ENCODE data around the gene ABL1.

The ABL1 gene

DNA sequence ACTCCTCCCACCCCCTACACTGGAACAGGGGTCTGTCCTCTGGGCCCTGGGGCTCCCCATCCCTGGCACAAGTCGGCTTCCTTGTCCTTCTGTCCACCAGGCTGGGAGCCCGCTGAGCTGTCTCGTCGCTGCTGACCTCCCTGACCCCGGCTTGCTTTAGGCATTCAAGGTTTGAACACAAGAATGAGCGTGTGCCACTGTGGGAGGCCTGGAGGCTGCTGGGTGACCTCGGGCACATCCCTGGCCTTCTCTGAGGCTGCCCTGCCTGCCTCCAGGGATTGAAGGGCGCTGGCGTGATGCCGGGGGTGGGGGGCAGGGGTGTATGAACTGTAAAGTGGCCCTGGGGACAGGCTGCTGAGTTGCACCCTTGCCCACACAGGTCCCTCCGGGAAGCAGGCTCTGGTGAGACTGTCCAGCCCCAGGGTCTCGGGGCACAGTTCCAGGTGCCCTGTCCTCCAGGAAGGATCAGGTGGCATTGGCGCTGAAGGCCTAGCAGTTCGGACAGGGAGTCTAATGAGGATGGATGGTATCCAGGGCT, 85.8 kb downstream of the ABL1 start:
- DNase-seq, result no peak

DNA sequence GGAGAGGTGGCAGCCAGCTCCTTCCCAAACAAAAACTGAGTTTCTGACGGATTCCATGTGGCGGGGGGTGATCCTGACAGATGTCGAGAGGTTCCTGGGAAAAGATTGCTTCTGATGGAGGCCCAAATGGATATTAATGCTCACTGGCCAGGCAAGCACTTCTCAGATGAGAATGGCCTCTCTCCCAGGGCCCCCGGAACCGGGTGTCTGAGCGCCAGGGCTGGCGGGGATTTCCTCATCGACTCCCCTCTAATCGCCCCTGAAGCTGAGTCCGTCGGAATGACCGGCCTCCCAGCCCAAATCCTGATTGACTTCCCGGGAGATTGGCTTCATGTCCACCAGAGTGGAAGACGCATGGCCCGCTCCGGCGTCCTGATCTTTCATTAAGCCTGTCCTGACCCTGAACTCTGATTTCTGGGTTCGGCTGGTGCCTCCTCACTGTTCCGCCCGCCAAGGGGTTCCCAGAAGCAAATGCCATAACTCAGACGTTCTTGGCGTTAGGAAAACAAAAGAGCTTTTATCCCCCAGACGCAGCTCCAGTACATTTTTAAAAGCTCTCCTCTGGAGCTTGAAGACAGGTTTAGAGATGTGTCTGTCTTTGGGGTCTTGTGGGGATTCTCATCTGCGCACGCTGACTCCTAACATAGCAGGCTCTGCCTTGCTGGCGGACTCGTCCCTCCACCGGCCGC, 86.4 kb downstream of the ABL1 start:
- DNase-seq, result no peak

DNA sequence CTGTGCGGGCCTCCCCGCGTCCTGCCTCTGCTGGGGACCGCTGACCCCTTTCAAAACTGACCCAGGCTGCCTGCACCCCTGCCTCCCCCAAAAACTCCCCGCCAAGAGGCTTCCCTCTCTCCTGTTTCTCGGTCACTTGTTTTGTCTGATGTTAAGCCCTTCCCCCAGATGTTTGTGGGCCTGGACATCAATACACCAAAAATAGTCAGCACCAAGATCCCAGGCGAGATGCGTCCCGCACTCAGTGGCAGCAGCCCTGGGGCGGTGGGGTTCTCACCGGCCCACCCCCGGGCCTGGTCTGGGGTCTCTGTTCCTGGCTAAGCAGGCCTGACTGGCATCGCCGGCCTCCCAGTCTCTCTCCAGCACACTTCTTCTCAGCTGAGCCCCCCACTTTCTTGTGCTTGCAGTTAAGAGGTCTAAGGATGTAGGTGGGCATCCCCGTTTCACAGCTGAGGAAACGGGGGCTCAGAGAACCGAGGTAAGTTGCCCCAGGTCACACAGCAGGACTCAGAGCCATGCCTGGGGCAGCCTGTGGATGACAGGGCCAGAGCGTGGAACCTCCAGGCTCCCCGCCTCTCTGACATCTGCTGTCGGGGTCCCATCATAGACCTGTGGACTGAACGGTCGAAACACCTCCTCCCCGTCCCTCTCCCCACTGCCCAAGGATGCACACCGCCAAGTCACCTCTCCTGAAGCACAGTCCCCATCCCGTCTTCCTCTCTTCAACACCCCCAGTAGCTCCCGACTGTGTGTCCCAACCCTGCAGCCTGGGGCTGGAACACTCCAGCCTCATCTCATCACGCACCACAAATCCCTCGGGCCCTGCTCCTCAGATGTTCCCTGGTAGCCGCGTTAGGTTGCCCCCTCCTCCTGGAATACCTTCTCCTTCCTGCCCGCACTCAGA, 87.2 kb downstream of the ABL1 start:
- DNase-seq, result no peak

DNA sequence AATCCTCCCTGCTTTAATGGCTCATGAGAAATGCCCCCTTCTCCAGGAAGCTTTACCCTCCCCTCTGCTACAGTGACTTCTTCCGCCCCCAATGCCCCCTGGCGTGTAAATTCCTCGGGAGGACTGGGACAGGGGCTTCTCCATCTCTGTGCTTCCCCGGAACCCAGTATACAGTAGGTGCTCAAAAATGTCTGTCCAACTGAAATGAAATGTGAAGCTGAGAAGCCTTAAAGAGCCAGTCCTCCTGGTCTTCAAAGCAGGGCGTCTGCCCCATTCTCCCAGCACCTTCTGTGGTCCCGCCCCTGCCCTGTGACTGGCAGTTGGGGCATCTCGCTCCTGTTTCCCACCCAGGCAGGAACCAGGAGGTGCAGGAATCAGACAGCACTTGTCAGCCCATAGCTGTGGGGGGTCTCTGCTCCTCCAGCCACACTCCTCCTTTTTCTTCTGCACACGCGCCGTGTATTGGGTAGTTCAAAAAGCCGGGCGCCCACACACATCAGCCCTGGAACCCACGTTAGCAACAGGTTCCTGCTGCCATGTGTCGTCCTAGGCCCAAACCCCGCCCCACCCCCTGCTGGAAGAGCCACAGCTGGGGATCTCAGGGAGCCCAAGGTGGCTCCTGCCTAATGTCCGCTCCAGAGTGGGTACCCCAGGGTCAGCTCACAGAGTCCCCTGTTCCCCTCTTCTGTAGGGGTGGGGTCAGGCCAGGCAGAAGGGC, 88.0 kb downstream of the ABL1 start:
- DNase-seq, result no peak

DNA sequence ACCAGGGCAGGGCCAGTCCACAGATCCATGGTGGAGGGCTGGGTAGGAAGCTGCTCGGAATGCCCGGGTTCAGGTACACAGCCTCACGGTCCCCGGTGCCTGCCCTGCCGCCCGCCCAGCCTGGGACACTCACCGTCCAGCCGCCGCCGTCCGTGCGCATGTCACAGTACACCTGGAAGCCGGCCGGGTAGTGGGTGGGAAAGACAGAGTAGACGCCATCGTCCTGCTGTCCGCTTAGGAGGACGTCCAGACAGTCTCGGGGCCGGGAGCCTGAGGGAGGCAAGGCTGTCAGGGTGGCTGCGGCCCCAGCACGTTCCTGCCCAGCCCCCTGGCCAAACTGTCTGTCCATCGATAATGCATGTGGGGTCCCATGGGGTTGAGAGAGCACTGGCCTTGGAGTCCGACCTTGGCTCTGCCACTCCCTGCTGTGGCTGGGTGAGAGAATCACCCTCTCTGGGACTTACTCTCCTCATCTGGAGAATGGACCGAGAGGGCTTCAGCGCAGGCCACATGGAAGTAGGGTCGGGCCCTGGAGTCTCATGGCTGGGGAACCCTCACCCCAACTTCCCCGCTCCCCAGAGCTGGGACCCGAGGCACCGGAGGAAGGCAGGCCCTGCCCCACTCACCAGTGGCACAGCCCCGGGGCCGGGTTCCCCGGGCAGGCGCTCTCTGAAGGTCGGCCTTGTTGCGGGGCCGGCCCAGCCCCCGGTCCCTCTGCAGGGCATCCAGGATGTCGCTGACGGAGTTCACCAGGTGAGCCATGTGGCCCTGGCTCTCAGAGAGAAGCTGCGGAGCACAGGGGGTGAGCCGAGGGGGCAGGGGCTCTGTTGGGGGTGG, 88.8 kb downstream of the ABL1 start:
- no peak for DNase-seq

DNA sequence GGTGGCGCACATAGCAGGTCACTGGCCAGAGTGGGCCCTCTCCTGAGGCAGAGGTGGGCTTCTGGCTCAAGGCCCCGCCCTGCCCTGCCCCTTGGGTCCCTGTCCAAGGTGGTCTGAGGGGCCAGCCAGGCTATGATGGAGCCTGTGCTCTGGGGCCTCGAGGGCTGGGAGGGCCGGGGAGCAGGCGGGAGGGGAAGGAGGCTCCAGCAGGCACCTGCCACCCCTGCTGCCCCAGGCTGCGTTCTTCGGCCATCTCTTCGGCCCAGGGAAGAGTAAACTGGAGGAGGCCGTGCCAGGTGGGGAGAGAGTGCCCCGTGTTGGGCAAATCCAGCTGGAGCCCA, 89.4 kb downstream of the ABL1 start:
- DNase-seq, result no peak

DNA sequence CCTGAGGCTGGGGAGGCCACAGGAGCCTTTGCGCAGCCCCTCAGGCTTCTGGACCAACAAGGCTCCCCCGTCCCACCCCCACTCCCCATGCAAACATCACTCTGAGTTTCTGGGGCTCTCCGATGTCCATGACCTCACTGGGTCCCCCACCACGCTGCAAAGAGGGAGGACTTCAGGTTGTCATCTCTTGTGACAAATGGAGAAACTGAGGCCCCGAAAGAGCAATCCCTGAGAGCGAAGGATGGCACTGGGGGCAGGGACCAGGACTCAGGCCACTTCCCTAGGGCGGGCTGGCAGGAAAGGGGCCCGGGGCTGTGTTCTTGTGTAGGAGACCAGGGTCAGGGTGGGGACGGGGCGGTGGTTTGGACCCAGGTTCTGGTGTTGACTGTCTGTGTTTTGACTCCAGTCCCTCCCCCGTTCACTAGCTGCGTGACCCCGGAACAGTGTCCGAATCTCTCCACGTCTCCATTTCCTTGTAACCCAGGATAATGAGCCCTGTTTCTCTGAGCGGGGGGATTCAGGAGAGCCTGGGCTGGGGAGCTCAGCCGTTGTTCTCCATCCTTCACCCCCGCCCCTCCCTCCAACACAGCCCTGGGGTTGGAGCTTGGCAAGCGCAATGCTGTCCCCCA, 90.1 kb downstream of the ABL1 start:
- DNase-seq, result no peak

DNA sequence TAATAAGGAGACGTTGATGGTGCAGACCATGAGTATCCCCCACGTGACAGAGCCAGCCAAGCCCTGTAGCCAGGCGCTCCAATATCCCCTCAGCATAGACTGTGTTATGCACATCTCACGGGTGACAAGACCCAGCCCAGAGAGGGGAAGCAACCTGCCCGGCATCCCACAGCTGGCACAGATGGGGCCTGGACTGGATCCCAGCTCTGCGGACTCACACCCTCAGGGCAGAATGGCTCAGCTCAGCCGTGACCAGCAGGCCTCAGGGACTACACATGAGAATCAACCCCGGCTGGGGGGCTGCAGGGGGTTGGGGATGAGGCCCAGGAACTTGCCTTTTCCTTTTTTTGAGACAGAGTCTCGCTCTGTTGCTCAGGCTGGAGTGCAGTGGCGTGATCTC, 92.3 kb downstream of the ABL1 start:
- DNase-seq, result no peak

DNA sequence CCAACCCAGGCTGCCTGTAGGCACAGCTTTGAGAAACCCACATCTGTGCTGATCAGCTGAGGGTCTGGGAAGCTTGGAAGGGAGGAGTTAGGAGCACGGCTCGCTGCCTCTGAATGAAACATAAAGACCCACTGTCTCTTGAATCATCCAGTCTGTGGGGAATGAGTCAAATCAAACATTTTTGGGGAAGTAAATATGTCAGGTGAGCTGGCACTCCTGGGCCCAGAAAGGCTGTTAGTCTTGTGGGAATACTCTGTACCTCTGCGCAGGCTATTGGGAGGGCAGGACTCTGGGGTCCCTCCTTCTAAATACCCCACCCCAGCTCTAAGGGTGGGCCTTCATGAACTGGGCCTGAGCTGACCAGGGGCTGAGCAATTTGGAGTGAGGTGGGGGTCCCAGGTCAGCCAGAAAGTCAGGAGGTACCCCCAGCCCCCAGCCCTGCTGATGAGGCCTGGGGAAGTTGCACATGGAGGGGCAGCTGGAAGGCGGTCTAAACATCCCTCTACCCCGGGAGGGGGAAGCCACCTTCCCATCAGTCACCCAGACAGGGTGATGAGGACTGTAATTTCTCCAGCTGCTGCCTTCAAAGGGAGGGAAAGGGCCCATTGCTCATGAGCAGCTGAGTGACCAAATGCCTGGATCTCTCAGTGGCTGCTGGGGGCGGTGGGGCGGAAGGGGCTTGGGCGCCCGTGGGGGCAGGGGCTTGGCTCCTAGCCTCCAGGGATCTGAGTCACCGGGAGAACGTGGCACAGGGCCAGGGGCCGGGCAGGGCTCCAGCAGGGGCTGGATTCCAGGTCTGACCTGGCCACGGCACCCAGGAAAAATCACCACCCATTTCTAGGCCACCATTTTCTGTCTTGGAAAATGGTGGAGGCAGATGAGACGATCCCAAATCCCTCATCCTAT, 93.2 kb downstream of the ABL1 start:
- DNase-seq, result no peak

DNA sequence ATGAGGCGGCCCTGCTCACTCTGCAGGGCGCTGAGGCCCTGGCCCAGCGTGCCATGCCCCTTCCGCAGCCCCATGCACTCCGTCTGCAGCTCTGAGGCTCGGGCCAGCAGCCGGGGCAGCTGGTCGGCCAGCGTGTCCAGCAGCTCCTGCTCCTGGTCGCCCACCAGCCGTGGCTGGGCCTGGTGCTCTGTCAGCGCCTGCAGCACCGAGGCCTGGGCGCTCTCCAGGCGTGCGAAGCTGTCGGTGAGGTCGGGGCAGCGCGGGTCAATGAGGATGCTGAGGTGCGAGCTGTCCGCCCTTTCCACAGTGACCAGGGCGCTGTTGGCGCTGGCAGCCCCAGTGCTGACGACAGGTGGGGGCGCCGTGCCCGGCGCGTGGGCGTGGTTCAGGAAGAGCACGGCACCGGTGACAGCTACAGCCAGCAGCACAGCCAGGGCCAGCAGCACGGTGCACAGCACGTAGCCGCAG, 94.6 kb downstream of the ABL1 start:
- no peak for DNase-seq

DNA sequence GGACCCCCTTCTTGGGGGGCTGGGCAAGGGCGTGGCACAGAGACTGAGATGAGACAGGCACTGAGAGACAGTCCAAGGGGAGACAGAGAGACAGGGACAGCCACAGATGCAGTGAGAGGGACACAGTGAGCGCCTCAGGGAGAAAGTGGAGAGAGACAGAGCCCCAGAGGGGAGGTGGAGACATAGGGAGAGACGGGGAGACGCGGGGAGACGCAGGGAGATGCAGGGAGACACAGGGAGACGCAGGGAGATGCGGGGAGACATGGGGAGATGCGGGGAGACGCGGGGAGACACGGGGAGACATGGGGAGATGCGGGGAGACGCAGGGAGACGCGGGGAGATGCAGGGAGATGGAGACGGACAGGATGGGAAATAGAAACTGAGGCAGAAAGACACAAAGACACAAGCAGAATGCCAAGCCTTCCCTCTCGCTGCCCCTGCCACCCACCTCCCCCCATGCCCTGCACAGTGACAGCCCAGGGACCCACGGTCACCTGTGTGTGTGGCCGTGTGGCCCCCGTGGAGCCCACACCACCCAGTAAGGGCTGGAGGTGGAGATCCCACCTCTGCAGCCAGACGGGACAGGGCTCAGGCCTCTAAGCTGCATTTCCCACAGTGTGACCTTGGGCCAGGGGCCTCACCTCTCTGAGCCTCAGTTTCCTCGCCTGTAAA, 95.2 kb downstream of the ABL1 start:
- no peak for DNase-seq

DNA sequence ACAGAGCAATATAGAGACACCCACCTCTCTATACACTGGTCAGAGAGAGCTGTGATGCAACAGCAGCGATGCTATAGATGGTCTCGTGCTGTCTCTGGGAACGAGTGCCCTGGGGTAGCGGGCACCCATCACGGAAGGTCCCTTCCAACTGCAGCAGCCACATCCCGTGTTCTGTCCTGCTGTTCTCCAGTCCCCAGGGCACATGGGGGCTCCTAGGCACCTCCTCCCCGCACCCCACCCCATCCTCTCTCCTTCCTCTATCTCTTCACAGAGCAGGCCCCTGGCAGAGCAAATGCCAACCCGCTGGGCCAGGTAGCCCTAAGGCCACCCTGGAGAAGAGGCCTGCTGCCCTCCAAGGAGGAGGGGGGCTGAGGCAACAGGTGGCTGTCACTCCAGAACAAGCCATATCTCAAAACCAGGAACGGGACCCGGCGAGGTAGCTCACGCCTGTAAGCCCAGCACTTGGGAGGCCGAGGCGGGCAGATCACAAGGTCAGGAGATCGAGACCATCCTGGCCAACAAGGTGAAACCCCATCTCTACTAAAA, 95.8 kb downstream of the ABL1 start:
- no peak for DNase-seq

DNA sequence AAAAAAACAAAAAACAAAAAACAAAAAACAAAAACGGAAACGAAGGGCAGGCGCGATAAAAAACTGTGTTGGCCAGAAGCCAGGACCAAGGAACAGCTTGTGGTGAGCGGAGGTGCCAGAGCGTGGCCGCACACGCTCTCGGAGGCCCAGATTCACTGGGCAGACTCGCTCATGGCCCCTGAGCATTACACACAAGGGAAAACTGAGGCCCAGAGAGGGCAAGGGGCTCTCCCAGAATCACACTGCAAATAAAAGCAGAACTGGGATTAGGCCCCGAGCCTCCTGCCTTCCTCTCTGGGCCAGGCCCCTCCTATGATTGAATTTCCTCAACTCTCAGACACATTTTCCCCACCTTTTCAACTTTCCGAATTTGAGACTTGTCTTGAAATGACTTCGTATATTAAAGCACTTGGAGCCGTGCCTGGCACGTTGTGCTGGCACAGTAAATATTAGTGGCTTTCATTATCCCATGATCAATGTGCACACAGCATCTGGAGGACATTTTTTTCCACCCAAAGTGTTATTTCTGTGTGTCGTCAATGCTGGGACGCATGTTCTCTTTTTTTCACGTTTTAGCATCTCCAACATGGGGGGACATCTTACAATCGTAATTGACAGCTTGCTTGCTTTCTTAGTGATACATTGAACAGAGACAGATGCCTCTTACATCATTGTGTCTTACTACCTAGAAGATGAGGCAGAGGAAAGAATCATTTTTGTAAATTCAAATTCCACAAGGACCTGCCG, 96.6 kb downstream of the ABL1 start:
- no peak for DNase-seq

DNA sequence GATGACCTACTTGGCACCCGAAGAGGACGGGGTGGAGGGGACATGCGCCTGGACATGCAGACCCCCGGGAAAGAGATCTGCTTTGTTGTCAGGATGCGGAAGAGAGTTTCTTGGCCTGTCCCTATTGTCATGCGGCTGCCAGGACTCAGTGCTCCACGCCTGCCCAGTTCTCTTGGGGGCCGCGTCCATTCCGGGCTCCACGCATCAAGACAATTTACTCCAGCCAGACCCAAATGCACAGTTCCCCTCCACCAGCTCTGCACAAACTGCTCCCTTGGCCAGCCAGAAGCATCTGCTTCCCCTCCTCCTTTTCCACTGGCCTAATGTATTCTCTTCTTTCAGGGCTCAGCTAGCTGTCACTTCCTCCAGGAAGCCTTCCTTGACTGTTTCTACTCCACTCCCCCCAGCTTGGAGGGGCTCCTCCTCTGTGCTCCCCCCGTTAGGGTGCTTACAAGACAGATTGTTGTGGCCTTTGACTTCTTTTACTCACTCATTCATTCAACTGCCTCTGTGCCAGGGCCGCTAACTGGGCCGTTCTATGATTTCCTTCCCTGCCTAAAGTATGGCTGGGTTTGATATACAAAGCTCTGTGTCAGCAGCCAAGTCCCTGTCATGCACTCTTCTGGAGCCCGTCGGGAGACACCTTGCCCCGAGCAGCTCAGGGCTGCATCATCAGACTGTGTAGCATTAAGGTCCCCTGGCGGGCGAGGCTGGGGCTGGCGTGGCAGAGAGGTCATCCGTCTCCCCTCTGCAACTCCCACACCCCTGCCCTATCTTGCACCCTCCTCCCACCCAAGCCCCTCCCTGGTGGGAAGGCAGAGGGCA, 97.4 kb downstream of the ABL1 start:
- DNase-seq, result no peak

DNA sequence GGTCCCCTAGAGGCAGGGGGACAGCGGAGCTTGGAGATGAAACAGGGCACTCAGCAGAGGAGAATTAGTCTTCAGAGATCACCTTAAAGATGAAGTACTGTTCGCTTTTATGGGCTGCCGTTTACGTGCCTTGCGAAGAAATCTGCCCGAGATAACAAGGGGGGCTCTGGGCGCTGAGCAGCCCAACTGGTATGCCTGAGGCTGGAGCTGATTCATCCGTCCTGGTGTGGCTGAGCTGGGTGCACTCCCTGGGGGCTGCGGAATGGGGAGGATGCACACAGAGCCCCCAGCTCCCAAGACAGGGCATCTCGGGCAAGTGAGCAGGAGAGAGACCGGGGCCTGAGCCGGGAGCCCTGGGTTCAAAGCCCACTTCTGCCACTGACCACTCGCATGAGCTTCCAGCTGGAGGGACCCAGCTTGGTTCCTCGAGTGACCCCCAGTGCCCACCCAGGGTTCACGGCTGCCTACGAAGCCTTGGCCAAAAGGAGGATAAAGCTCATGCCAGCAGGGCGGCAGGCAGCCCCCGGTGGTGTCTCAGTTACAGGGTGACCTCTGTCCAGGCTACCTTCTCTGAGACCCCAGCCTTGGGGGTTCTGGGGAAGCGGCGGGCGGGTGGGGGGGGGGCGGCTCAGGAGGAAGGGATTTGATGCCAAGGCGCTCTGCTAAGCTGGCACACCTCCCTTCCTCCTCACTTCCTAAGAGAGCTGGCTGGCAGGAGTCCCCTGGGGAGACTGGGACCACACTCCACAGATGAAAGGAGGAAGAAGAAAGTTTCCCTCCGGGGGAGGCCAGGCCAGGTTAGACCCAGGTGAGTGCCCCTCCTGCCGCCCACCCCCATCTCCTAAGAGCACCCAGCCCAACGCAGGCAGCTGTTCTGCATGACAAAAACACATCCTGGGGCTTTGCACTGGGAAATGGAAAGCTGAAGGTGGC, 98.3 kb downstream of the ABL1 start:
- no peak for DNase-seq

DNA sequence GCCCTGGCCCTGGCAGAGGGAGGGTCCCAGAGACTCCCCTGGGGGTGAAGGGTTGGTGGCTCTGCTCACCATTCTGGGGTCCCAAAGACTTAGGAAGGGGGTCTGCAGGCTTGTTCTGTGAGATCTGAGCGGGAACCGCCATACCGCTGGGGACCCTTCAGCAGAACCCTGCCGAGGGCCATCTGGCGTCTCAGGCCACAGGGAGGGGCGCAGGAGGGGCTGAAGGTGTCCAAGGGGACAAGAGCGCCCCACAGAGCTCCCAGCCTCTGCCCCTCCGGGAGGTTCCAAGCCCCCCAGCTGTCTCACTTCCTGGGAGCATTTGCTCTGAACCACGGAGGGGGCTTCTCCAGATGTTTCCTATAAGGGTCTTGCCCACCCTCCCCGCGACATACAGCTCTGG, 99.2 kb downstream of the ABL1 start:
- no peak for DNase-seq

All from suppressor macrophage (primary cell).